HEK293 (cell line): Measurements from ENCODE around the gene NGRN.

Experiments
- ZNF202 ChIP-seq: fragments of 450-650 bp; formaldehyde crosslinking; IDR thresholded peaks from 2 replicates; pipeline ENCODE4 v1.5.1; 2016; ENCODE audit warnings: missing biosample characterization, missing genetic modification characterization, borderline replicate concordance
- ZNF350 ChIP-seq: fragments of 450-650 bp; formaldehyde crosslinking; IDR thresholded peaks from 2 replicates; pipeline ENCODE4 v1.5.0; 2017; ENCODE audit warnings: missing biosample characterization, mild to moderate bottlenecking, missing genetic modification characterization
- ZNF548 ChIP-seq: fragments of 450-650 bp; formaldehyde crosslinking; IDR thresholded peaks from 2 replicates; pipeline ENCODE4 v1.5.1; 2016; ENCODE audit warnings: missing biosample characterization, missing genetic modification characterization
- ZNF677 ChIP-seq: fragments of 450-650 bp; IDR thresholded peaks from 2 replicates; pipeline ENCODE4 v1.5.0; 2018; ENCODE audit warnings: missing biosample characterization, mild to moderate bottlenecking, missing genetic modification characterization, moderate library complexity
- TF ChIP-seq, protein P1 (sequence below): fragments of 450-650 bp; formaldehyde crosslinking; IDR thresholded peaks from 2 replicates; pipeline ENCODE4 v1.5.1; 2016; ENCODE audit warnings: missing biosample characterization, missing genetic modification characterization, borderline replicate concordance
- TF ChIP-seq, protein P2 (sequence below): fragments of 450-650 bp; formaldehyde crosslinking; conservative IDR thresholded peaks from 2 replicates; pipeline ENCODE4 v1.5.1; 2016; ENCODE audit warnings: low read depth, missing biosample characterization, missing genetic modification characterization
- TF ChIP-seq, protein P3 (sequence below): fragments of 450-650 bp; formaldehyde crosslinking; IDR thresholded peaks from 2 replicates; pipeline ENCODE4 v1.5.1; 2017; ENCODE audit warnings: missing biosample characterization, missing genetic modification characterization
- TF ChIP-seq, protein P4 (sequence below): fragments of 450-650 bp; formaldehyde crosslinking; IDR thresholded peaks from 2 replicates; pipeline ENCODE4 v1.5.1; 2016; ENCODE audit warnings: missing biosample characterization, missing genetic modification characterization

DNA sequence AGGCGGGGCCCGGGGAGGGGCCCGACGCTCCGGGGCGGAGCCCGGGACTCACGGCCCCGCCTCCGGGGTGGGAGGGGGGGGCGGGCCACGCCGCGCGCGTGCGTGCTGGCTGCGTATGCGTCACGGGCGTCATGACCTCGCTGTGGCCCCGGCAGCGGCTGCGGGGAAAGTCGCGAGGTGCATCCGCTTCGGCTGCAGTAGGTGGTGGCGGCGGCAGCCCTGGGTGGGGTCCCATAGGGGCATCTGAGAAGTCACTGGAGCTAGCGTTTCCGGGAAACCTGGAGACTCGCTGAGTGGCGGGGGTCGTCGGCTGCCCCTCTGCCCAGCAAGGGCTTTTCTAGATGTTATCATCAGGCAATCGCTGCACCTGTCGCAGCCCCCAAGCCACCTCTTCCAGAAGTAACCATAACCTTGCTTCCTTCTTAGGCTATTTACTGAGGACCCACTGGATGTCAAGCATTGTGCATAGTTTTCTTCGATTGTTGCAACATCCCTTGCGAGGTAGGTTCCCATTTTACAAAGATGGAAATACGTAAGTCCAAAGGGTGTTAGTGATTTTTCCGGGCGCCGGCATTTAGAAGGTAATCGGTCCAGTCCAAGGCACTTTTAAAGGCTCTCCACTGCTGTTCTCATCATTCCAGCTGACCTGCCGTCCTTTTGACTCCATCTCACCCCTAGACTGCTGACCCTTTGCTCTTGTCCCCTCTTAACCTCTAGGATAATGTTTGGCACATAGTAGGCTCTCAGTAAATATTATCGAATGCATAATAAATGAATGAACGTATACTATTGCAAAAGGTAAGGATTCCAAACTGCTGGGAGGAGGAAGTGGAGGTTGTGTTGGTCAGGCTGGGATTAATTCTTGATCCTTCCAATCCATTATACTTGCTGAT is 31.1 kb upstream of the NGRN start, which contains the start of gene GDPGP1:
- TF ChIP-seq ZNF202 (tag by site-specific recombination), result no peak
- TF ChIP-seq, protein P1, sequence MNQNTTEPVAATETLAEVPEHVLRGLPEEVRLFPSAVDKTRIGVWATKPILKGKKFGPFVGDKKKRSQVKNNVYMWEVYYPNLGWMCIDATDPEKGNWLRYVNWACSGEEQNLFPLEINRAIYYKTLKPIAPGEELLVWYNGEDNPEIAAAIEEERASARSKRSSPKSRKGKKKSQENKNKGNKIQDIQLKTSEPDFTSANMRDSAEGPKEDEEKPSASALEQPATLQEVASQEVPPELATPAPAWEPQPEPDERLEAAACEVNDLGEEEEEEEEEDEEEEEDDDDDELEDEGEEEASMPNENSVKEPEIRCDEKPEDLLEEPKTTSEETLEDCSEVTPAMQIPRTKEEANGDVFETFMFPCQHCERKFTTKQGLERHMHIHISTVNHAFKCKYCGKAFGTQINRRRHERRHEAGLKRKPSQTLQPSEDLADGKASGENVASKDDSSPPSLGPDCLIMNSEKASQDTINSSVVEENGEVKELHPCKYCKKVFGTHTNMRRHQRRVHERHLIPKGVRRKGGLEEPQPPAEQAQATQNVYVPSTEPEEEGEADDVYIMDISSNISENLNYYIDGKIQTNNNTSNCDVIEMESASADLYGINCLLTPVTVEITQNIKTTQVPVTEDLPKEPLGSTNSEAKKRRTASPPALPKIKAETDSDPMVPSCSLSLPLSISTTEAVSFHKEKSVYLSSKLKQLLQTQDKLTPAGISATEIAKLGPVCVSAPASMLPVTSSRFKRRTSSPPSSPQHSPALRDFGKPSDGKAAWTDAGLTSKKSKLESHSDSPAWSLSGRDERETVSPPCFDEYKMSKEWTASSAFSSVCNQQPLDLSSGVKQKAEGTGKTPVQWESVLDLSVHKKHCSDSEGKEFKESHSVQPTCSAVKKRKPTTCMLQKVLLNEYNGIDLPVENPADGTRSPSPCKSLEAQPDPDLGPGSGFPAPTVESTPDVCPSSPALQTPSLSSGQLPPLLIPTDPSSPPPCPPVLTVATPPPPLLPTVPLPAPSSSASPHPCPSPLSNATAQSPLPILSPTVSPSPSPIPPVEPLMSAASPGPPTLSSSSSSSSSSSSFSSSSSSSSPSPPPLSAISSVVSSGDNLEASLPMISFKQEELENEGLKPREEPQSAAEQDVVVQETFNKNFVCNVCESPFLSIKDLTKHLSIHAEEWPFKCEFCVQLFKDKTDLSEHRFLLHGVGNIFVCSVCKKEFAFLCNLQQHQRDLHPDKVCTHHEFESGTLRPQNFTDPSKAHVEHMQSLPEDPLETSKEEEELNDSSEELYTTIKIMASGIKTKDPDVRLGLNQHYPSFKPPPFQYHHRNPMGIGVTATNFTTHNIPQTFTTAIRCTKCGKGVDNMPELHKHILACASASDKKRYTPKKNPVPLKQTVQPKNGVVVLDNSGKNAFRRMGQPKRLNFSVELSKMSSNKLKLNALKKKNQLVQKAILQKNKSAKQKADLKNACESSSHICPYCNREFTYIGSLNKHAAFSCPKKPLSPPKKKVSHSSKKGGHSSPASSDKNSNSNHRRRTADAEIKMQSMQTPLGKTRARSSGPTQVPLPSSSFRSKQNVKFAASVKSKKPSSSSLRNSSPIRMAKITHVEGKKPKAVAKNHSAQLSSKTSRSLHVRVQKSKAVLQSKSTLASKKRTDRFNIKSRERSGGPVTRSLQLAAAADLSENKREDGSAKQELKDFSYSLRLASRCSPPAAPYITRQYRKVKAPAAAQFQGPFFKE (tag by site-specific recombination), result no peak
- TF ChIP-seq, protein P2, sequence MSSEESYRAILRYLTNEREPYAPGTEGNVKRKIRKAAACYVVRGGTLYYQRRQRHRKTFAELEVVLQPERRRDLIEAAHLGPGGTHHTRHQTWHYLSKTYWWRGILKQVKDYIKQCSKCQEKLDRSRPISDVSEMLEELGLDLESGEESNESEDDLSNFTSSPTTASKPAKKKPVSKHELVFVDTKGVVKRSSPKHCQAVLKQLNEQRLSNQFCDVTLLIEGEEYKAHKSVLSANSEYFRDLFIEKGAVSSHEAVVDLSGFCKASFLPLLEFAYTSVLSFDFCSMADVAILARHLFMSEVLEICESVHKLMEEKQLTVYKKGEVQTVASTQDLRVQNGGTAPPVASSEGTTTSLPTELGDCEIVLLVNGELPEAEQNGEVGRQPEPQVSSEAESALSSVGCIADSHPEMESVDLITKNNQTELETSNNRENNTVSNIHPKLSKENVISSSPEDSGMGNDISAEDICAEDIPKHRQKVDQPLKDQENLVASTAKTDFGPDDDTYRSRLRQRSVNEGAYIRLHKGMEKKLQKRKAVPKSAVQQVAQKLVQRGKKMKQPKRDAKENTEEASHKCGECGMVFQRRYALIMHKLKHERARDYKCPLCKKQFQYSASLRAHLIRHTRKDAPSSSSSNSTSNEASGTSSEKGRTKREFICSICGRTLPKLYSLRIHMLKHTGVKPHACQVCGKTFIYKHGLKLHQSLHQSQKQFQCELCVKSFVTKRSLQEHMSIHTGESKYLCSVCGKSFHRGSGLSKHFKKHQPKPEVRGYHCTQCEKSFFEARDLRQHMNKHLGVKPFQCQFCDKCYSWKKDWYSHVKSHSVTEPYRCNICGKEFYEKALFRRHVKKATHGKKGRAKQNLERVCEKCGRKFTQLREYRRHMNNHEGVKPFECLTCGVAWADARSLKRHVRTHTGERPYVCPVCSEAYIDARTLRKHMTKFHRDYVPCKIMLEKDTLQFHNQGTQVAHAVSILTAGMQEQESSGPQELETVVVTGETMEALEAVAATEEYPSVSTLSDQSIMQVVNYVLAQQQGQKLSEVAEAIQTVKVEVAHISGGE (tag by site-specific recombination), result no peak
- TF ChIP-seq, protein P3, sequence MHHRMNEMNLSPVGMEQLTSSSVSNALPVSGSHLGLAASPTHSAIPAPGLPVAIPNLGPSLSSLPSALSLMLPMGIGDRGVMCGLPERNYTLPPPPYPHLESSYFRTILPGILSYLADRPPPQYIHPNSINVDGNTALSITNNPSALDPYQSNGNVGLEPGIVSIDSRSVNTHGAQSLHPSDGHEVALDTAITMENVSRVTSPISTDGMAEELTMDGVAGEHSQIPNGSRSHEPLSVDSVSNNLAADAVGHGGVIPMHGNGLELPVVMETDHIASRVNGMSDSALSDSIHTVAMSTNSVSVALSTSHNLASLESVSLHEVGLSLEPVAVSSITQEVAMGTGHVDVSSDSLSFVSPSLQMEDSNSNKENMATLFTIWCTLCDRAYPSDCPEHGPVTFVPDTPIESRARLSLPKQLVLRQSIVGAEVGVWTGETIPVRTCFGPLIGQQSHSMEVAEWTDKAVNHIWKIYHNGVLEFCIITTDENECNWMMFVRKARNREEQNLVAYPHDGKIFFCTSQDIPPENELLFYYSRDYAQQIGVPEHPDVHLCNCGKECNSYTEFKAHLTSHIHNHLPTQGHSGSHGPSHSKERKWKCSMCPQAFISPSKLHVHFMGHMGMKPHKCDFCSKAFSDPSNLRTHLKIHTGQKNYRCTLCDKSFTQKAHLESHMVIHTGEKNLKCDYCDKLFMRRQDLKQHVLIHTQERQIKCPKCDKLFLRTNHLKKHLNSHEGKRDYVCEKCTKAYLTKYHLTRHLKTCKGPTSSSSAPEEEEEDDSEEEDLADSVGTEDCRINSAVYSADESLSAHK (tag by site-specific recombination), result no peak
- no peak for TF ChIP-seq ZNF548 (tag by site-specific recombination)
- TF ChIP-seq, protein P4, sequence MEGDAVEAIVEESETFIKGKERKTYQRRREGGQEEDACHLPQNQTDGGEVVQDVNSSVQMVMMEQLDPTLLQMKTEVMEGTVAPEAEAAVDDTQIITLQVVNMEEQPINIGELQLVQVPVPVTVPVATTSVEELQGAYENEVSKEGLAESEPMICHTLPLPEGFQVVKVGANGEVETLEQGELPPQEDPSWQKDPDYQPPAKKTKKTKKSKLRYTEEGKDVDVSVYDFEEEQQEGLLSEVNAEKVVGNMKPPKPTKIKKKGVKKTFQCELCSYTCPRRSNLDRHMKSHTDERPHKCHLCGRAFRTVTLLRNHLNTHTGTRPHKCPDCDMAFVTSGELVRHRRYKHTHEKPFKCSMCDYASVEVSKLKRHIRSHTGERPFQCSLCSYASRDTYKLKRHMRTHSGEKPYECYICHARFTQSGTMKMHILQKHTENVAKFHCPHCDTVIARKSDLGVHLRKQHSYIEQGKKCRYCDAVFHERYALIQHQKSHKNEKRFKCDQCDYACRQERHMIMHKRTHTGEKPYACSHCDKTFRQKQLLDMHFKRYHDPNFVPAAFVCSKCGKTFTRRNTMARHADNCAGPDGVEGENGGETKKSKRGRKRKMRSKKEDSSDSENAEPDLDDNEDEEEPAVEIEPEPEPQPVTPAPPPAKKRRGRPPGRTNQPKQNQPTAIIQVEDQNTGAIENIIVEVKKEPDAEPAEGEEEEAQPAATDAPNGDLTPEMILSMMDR, result no peak; the same call in 1 of the 2 replicates
- no peak for TF ChIP-seq ZNF677
- no peak for TF ChIP-seq ZNF350 (tag by site-specific recombination)
